HG03108 (cell line): ENCODE results near the gene TNIP1.

ENCODE experiments used
- ATAC-seq: cut with Tn5 transposase; IDR thresholded peaks from one replicate; pipeline ENCODE4 v1.9.1; 2021; ENCODE audit warnings: moderate library complexity; ENCODE audit not compliant: unreplicated experiment

Gene TNIP1

GRCh38 chr5:151106509-151106908, 25.7 kb upstream of the TNIP1 start:
- ATAC-seq, result no peak

GRCh38 chr5:151106043-151106442, 25.2 kb upstream of the TNIP1 start:
- ATAC-seq, result no peak

DNA sequence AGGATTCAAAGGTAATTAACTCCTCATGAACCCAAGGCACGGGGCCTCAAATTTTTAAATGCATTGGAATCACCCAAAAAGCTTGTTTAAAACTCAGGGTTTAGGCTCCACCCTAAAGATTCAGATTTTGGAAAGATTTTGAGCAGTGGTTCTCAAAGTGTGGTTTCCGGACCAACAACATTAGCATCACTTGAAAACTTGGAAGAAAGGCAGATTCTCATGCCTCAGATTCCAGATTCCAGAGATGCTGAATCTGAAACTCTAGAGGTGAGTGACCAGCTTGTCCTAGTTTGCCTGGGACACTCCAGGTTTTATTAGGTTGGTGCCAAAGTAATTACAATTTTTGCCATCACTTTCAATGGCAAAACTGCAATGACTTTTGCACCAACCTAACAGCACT, 24.7 kb upstream of the TNIP1 start:
- ATAC-seq, result no peak

DNA sequence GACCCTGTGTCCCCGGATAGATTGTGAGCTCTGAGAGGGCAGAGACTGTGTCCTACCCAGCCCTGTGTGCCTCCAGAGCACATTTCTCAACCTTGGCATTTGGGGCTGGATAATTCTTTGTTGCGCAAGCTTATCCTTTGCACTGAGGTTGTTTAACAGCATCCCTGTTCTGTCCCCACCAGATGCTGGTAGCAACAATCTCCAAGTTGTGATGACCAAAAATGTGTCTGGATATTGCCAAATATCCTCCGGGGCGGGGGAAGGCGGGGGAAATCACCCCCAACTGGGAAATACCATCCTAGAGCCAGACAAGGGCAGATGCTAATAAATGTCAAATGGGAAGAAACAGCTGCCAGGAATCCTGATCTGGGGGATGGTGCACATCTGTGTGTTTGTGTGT, 24.0 kb upstream of the TNIP1 start:
- no peak for ATAC-seq

GRCh38 chr5:151101746-151102145, 20.9 kb upstream of the TNIP1 start:
- ATAC-seq, result no peak

- ATAC-seq, result no peak
These were observed 20.3 kb upstream of the TNIP1 start for GRCh38 chr5:151101151-151101550.

DNA sequence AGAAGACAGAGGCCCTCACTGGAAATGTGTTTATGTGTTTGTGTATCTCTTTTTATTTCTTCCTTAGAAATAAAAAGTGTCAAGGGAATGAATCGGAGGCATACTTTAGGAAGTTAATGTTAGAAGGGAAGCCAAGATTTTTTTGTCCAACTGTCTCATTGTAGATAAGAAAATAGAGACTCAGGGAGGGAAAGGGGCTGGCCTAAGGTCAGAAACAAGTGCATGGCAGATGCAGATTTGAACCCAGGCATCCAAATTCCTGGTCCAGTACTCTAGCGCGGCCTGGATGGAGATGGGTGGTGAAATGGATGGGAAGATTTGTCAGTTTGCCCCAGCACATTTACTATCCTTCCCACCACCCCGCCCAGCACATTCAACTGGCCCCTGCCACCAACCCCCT, 19.8 kb upstream of the TNIP1 start:
- no peak for ATAC-seq

- no peak for ATAC-seq
These were observed 17.9 kb upstream of the TNIP1 start for GRCh38 chr5:151098768-151099121.

- peak; percentile 40 for ATAC-seq
These were observed 17.3 kb upstream of the TNIP1 start for GRCh38 chr5:151097820-151098767.

GRCh38 chr5:151097061-151097460, 16.2 kb upstream of the TNIP1 start:
- no peak for ATAC-seq

GRCh38 chr5:151096001-151096373, 15.2 kb upstream of the TNIP1 start:
- no peak for ATAC-seq

- no peak for ATAC-seq
These were observed 14.6 kb upstream of the TNIP1 start for GRCh38 chr5:151095341-151096000.

DNA sequence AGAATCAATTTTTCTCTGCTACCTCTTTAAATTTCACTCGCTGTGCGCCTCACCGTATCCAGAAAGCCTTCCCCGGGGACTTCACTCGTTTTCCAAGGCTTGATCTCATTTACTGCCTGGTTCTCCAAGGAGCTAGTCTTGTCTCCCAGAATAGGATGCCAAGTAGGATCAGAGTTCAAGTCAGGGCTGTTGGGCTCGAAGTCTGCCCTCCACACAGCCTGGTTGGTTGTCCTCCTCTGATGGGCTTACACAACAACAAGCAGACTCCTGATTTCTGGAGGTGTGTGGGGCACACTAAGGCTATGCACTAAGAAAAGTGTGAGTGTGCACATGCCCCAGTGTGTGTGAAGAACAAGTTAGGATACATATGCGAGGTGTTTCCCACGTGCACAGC, 14.0 kb upstream of the TNIP1 start:
- no peak for ATAC-seq

- ATAC-seq, result peak; percentile 67
These were observed 13.4 kb upstream of the TNIP1 start for GRCh38 chr5:151094030-151094851.

GRCh38 chr5:151093476-151093889, 12.6 kb upstream of the TNIP1 start:
- peak; percentile 7 for ATAC-seq

- no peak for ATAC-seq
These were observed 11.9 kb upstream of the TNIP1 start for GRCh38 chr5:151092762-151093161.

GRCh38 chr5:151089726-151090125, 8.9 kb upstream of the TNIP1 start:
- no peak for ATAC-seq

- ATAC-seq, result no peak
These were observed 8.2 kb upstream of the TNIP1 start for GRCh38 chr5:151088986-151089385.

GRCh38 chr5:151087486-151087885, 6.7 kb upstream of the TNIP1 start:
- no peak for ATAC-seq

DNA sequence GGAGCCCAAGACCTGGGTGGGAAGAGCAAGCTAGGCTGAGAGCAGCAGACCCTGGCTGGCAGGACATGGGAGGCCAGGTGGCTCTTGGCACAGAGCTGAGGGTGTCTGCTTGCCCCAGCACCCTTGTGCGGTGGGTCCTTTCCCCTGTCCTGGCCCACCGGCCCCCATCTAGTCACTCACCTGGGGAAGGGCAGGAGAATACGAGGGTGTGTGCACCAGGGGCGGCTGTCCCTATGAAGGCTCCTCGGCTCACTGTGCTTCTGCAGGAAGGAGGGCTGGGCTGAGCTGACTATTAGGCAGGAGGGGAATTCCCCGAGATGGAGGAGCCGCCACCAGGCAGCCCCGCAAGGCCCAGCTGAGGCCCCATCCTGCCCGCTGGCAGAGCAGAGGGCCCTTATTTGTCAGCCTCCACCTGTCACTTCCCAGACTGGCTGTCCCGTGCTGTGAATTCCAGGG, 6.1 kb upstream of the TNIP1 start:
- ATAC-seq, result peak; percentile 73

DNA sequence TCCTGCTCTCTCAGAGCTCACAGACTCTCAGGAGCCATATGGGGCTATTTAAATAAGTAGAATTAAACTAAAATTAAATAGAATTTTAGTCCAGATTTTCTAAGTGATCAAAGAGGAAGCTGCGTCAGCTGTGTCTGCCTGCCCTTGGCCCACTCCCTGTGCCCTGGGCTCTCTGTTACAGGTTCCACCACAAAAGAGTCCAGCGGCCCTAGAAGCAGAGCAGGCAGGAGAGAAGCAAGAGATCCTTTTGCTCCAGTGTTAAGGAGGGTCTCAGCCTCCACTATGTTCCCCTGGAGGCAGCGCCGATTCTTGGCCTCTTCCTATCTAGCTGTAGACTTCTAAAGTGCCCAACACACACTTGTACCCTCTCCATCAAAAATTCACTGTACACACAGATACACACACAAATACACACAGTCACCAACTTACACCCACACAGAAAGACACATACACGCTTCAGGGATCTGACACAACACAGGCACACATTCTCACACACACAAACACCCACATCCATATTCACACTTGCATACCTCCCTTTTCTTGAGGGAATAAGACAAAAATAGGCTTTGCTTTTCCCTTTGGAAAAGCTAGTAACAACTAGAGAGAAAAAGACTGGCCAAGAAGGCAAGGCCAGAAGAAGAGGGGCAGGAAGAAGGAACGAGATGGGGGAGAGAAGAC, 5.5 kb upstream of the TNIP1 start:
- ATAC-seq, result no peak
